ENCODE results near the gene YWHAQ. TPM values are rescaled to one million over a fixed set of nuclear protein-coding genes. Genes with fewer than 3 reads are reported as not detected.
"Not testable (repeated sequence)": the region's sequence is repeated elsewhere in the genome, so short reads cannot be mapped to it uniquely, and the experiment has no call there.

The YWHAQ gene
- total RNA-seq, 1 donor from 2014 or later: 535 TPM

DNA sequence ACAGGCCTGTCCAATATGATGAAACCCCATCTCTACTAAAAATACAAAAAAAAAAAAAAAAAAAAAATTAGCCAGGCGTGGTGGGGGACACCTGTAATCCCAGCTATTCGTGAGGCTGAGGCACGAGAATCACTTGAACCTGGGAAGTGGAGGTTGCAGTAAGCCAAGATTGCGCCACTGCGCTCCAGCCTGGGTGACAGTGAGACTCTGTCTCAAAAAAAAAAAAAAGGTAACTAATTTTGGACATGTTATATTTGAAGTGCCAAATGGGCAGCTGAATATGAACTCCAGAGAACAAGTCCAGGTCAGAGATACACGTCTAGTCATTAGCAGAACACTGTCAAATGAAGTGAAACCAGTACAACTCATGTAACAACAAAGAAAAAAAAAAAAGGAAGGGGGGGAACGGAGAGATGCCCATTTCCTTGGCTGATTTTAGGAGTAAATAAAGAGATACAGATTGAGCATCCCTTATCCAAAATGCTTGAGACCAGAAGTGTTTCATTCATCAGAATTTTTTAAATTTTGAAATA, 79.9 kb downstream of the YWHAQ start:
- not testable (repeated sequence) for DNase-seq

DNA sequence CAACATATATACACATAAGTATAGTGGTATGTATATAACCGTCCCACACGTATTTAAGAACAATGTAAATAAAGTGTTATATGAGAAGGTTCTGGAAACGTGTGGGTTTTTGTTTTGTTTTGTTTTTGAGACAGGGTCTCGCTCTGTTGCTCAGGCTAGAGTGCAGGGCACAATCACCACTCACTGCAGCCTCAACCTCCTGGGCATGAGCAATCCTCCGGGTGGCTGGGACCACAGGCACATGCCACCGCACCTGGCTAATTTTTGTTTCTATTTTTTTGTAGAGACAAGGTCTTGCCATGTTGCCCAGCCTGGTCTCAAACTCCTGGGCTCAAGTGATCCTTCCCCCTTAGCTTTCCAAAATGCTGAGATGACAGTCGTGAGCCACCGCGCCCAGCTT, 81.4 kb downstream of the YWHAQ start:
- no peak for DNase-seq

DNA sequence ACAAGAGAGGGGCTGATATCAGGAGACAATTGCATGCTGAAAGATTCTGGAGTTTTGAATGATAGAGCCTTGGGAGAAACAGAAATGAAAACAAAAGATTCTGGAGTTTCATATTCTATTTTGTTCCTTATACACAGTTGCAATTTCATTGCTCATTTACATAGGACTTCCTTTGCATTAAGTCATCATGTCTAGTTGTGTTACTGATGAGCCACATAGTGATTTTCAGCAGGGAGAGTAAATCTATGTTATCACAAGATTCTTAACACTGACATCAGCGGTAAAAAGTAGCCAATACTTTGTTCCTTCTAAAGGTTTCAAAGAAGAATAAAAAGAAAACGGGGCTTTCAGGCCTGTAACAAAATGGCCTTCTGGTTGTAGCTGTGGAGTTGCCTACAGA, 82.3 kb downstream of the YWHAQ start:
- no peak for DNase-seq

DNA sequence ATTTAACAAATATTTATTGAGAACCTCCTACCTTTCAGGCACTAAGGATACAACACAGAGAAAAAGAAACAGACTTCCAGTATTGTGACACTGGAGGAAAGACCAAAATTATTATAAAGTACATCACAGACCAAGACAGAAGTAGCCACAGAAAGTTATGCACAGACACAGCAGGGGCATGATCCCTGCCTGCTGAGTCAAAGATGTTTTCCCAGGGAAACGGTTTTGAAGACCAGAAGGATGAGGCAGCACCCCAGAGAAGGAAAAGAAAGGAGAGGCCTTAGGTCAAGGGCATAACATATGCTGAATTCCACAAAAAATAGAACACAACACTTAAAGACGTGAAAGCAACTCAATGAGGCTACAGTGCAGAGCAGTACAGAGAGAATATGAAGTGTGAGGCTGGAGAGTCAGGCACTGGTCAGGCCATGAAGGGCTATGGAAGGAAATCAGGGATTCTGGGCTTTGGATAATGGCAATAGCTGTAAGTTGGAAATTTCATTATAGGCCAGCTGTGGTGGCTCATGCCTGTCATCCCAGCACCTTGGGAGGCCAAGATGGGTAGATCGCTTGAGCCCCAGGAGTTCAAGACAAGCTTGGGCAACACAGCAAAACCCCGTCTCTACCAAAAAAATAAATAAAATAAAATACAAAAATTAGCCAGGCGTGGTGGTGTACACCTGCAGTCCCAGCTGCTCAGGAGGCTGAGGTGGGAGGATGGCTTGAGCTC, 83.4 kb downstream of the YWHAQ start:
- no peak for DNase-seq

DNA sequence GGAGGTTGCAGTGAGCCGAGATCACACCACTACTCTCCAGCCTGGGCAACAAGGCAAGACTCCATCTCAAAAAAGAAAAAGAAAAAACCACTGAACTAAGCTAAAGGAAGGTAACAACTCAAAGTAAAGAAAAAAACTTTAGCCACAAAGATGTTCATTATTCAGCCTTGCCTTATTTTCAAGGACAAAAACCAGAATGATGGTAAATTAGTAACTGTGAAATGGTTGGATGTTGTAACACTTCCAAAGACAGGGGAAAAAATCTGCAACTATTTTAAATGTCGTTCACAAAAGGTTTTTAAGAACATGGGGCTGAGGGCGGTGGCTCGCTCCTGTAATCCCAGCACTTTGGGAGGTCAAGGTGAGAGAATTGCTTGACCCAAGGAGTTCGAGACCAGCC, 85.3 kb downstream of the YWHAQ start:
- DNase-seq: no peak

DNA sequence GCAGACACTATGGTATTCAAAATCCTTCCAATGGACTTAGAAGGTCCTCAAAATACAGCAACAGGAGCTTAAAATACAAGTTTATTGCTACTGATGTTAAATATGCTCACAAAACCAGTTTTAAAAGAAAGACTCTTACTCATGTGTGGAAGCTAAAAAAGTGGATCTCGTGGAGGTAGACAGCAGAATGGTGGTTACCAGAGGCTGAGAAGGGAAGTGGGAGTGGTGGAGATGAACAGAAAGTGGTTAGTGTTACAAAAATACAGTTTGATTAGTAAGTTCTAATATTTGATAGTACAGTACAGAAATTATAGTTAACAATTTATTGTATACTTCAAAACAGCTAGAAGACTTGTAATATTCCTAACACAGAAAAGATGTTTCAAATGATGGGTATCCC, 87.2 kb downstream of the YWHAQ start:
- no peak for DNase-seq

DNA sequence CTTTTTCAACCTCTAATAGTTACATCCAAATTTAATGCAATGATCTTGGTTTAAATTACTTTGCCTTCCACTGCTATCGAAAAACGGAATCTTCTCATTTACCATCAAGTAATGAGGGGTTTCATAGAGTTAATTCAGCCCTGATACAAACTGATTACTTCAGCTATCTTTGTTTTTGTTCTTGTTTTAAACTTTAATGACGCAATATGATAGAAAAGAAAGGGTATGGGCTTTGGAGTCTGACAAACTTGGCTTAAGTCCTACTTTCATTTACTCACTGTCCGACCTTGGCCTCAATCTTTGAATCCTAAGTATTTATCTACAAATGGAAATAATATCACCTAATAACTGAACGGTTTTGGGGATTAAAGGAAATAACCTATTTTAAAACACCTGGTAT, 91.3 kb downstream of the YWHAQ start:
- DNase-seq: no peak

DNA sequence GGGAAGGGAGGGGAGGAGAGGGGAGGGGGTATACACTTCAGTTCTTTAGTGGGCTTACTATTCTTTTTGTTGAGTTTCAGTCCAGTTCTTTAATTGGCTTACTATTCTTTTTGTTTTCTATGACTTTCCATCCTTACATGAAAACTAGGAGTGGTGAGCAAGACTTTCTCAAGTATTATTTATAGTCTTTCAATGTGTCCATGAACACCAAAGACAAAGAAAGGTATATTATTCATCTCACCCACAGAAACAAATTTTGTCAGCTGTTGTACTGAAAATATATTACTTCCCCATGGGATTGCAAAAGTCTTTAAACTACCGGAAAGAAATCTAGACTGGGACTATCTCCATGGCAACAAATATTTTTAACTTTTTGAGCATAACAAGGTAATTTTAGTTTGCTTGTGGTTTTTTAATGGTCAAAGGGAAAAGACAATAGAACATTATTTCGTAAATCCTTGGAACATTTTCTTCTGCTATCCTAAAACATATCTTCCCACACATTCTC, 92.7 kb downstream of the YWHAQ start:
- DNase-seq: no peak

DNA sequence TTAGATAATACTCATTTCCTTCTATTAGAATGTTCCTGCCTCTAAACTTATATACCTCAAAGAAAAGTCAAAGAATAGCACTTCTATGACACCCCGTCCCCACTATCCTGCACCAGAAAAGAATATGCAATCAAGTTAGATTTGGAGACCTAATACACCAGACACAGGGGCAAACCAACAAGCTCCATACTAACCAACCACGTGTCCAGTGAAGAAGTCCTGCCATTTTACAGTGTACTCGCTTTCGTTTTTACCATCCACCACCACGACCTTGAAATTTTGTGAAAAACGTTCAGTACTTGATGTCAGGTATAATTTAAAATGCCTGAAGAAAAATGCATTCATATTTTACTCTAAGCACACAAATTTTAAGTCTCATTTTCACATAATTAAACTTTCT, 94.3 kb downstream of the YWHAQ start:
- DNase-seq: no peak

DNA sequence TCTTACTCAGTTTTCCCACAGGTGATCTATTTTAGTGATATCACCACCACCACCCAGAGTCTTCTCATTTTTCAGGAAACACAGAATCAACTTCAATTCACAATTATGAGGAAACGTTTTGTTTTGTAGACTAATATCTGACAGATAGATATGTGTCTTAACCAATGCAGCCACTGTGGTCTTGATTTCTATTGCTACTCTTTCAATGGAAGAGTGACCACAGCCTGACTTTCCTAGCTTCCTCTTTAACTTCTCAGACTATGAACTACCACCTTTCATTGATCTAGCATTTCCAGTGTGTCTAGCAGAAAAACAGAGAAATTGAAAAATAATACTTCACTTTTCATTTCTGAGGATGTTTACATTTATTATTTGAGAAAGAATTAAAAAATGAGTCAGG, 95.6 kb downstream of the YWHAQ start:
- DNase-seq: no peak

Small RNAs within 50 kb of the gene (small RNA-seq; reads per million reads assigned to genes)
- not detected for gene RF00019

Other genes with a start within 250 kb of the YWHAQ start
- 60.7 TPM for gene ITGB1BP1, start 207.5 kb downstream of the YWHAQ start, total RNA-seq
- gene CPSF3, start 207.3 kb downstream of the YWHAQ start, total RNA-seq: 34.6 TPM
- gene IAH1, start 156.4 kb downstream of the YWHAQ start, total RNA-seq: 78.1 TPM
- gene ADAM17, start 75.2 kb downstream of the YWHAQ start, total RNA-seq: 31.2 TPM
- gene TAF1B, start 212.5 kb upstream of the YWHAQ start, total RNA-seq: 48.0 TPM